ENCODE data around the gene RBM5. TPM values are rescaled to one million over a fixed set of nuclear protein-coding genes. Genes with fewer than 3 reads are reported as not detected.
A peak's percentile ranks its signal among the peaks of the same experiment; 100 is the strongest.

The RBM5 gene
- total RNA-seq, 1 experiment from 2014 or later, result 92.1 TPM

GRCh38 chr3:50156549-50157493 is 68.1 kb downstream of the RBM5 start:
- Mint-ChIP-seq H3K27me3 (ENCODE audit: low read depth) (peaks cover 26% of the 10 kb centered on the region), H3K4me3 (peak overlapping the region; percentile 95), H3K9me3 (no peaks in the 10 kb centered on the region), H3K27ac (no peak overlapping the region), H3K36me3 (peaks cover 8% of the 10 kb centered on the region), H3K4me1 (peaks cover 56% of the 10 kb centered on the region)
- TF ChIP-seq ZNF416 (CRISPR knock-in tag; IDR thresholded peaks at IDR 0.05), result no peak
- peak; percentile 81 for TF ChIP-seq PRDM15 (CRISPR knock-in tag; IDR thresholded peaks at IDR 0.05)
- 0 out of 2 replicates have a peak, but pooled peaks have one; percentile 18 for TF ChIP-seq IRF1 (CRISPR knock-in tag; IDR thresholded peaks at IDR 0.05)
- ATAC-seq (peak; percentile 41), DNase-seq (ENCODE audit: low spot score) (peak; percentile 54)
- CTCF ChIA-PET, result interaction anchor here (0.6 to 3.9 kb wide), 19 partner anchors 9 to 617 kb away, joined by 3 to 40 read pairs (median 6); partner anchors contain the start of gene INKA1
- POLR2A ChIA-PET, result interaction anchor here (0.6 to 1.5 kb wide), 3 partner anchors 16 to 31 kb away, joined by 4 to 9 read pairs (median 6); no protein-coding TSS in a partner anchor

GRCh38 chr3:50157827-50158529 is 69.3 kb downstream of the RBM5 start:
- peak overlapping the region; percentile 65; the same call in 1 of the 2 replicates for H3K27ac Mint-ChIP-seq
- no peaks in the 10 kb centered on the region for H3K9me3 Mint-ChIP-seq
- H3K4me1 Mint-ChIP-seq, result peaks cover 49% of the 10 kb centered on the region
- peak overlapping the region; percentile 95; the same call in 1 of the 2 replicates for H3K4me3 Mint-ChIP-seq
- H3K36me3 Mint-ChIP-seq, result peaks cover 12% of the 10 kb centered on the region
- H3K27me3 Mint-ChIP-seq (ENCODE audit: low read depth), result peaks cover 20% of the 10 kb centered on the region
- ATAC-seq, result no peak
- no peak for DNase-seq (ENCODE audit: low spot score)
- ChIA-PET POLR2A (no interaction called here), CTCF (interaction anchor here (1.0 to 3.9 kb wide), 6 partner anchors 12 to 247 kb away, joined by 3 to 40 read pairs (median 4); no protein-coding TSS in a partner anchor)
- TF ChIP-seq ZNF219 (CRISPR knock-in tag; IDR thresholded peaks at IDR 0.05; ENCODE audit: borderline replicate concordance), result 0 out of 2 replicates have a peak, but pooled peaks have one; percentile 40
- TF ChIP-seq PRDM15 (CRISPR knock-in tag; IDR thresholded peaks at IDR 0.05), result 0 out of 2 replicates have a peak, but pooled peaks have one; percentile 8
- TF ChIP-seq HMGA2 (CRISPR knock-in tag; IDR thresholded peaks at IDR 0.05), result no peak
- no peak for TF ChIP-seq SOX15 (CRISPR knock-in tag; IDR thresholded peaks at IDR 0.05)

GRCh38 chr3:50158530-50159146 is 69.9 kb downstream of the RBM5 start:
- H3K4me3 Mint-ChIP-seq, result no peak overlapping the region
- ATAC-seq, result no peak
- peaks cover 13% of the 10 kb centered on the region for H3K27me3 Mint-ChIP-seq (ENCODE audit: low read depth)
- peaks cover 43% of the 10 kb centered on the region for H3K4me1 Mint-ChIP-seq
- ChIA-PET POLR2A (no interaction called here), CTCF (interaction anchor here (1.0 to 3.9 kb wide), 5 partner anchors 13 to 248 kb away, joined by 3 to 40 read pairs (median 3); no protein-coding TSS in a partner anchor)
- peaks cover 12% of the 10 kb centered on the region for H3K36me3 Mint-ChIP-seq
- no peaks in the 10 kb centered on the region for H3K9me3 Mint-ChIP-seq
- no peak for DNase-seq (ENCODE audit: low spot score)
- H3K27ac Mint-ChIP-seq, result peak overlapping the region; percentile 65
- no peak for TF ChIP-seq TEAD1 (CRISPR knock-in tag; IDR thresholded peaks at IDR 0.05)
- TF ChIP-seq GTF2I (CRISPR knock-in tag; conservative IDR thresholded peaks at IDR 0.05), result 0 out of 2 replicates have a peak, but pooled peaks have one; percentile 16
- TF ChIP-seq CBFB (CRISPR knock-in tag; IDR thresholded peaks at IDR 0.05; ENCODE audit: low read depth), result no peak
- no peak for TF ChIP-seq GABPB1 (CRISPR knock-in tag; IDR thresholded peaks at IDR 0.05)

Measured in WTC11 (cell line).